Measurements from ENCODE around the gene ALG2.
A peak's percentile ranks its signal among the peaks of the same experiment; 100 is the strongest.
"Not testable (repeated sequence)": the region's sequence is repeated elsewhere in the genome, so short reads cannot be mapped to it uniquely, and the experiment has no call there.

The ALG2 gene

DNA sequence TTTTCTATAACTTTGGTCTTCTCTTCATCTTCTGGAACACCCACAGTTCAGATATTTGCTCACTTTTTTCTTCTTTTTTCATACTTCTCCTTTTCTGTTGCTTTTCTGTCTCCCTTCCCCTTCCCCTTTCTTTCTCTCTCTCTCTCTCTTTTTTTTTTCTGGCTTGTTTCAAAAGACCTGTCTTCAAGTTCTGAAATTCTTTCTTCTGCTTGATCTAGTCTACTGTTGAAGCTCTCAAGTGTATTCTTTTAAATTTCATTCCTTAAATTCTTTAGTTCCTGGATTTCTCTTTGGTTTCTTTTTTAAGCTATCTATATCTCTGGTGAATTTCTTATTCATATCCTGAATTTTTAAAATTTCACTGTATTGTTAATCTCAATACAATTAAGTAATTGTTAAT lies 11.2 kb downstream of the ALG2 start:
- Histone ChIP-seq H3K27me3 (no peaks in the 10 kb centered on the region), H3K4me1 (no peaks in the 10 kb centered on the region), H3K36me3 (peaks cover 5% of the 10 kb centered on the region; the same call in 1 of the 2 replicates), H3K9me3 (no peaks in the 10 kb centered on the region), H3K4me3 (ENCODE audit: low read depth, low read length) (no peak overlapping the region)
- TF ChIP-seq, protein P1, sequence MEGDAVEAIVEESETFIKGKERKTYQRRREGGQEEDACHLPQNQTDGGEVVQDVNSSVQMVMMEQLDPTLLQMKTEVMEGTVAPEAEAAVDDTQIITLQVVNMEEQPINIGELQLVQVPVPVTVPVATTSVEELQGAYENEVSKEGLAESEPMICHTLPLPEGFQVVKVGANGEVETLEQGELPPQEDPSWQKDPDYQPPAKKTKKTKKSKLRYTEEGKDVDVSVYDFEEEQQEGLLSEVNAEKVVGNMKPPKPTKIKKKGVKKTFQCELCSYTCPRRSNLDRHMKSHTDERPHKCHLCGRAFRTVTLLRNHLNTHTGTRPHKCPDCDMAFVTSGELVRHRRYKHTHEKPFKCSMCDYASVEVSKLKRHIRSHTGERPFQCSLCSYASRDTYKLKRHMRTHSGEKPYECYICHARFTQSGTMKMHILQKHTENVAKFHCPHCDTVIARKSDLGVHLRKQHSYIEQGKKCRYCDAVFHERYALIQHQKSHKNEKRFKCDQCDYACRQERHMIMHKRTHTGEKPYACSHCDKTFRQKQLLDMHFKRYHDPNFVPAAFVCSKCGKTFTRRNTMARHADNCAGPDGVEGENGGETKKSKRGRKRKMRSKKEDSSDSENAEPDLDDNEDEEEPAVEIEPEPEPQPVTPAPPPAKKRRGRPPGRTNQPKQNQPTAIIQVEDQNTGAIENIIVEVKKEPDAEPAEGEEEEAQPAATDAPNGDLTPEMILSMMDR (IDR thresholded peaks at IDR 0.05; ENCODE audit: low read depth, low read length), result no peak
- no peak for DNase-seq

DNA sequence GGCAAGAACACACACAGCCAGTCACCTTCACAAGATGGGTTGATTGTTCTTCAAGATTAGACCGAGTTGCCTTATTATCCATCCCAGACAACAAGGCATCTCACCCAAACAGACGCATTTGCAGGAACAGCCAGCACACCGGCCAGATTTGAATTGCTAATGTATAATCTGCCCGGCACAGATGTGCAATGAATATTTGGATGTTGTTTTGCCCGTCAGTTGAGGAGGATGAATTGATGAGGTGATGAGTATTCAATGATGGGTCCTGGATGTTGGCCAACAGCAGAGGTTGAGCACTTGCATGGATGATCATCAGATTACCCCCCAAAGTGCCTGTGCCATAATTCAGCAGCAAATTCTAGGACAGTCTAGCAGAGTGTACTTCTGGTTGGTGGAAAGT lies 20.1 kb downstream of the ALG2 start:
- no peak for DNase-seq
- Histone ChIP-seq H3K4me1 (no peaks in the 10 kb centered on the region), H3K9me3 (no peaks in the 10 kb centered on the region), H3K27me3 (no peaks in the 10 kb centered on the region), H3K36me3 (no peaks in the 10 kb centered on the region), H3K4me3 (ENCODE audit: low read depth, low read length) (no peak overlapping the region)
- TF ChIP-seq, protein P1 (IDR thresholded peaks at IDR 0.05; ENCODE audit: low read depth, low read length), result no peak

DNA sequence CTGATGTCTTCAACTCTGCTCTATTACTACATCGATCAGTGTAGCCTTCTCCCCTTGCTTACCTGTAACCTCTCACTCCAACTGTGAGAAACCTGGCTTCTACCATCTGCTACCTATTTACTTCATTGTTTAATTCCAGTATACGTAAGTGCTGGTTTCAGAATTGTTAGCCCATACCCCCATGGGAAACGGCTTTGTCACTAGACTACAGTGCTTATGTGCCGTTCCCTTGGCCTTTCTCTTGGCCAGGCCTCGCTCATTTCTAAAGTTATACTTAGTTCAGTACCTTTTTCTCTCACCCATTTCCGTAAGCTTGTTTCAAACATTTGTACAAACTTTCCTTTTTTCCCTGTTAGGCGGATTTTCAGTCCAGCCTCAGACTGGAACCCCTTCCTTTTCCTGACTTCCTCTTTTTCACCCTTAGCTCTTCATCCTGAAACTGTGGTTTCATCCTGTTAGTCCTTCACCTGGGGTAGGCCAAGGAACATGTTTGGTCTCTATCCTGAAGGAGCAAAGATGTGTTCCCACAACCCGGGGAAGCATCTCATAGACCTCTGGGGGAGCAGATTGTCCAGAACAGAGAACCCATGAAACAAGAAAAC lies 21.7 kb downstream of the ALG2 start:
- no peaks in the 10 kb centered on the region for H3K4me1 ChIP-seq
- no peak for DNase-seq
- H3K36me3 ChIP-seq, result no peaks in the 10 kb centered on the region
- no peaks in the 10 kb centered on the region for H3K27me3 ChIP-seq
- no peaks in the 10 kb centered on the region for H3K9me3 ChIP-seq
- no peak overlapping the region for H3K4me3 ChIP-seq (ENCODE audit: low read depth, low read length)
- TF ChIP-seq, protein P1 (IDR thresholded peaks at IDR 0.05; ENCODE audit: low read depth, low read length), result no peak

DNA sequence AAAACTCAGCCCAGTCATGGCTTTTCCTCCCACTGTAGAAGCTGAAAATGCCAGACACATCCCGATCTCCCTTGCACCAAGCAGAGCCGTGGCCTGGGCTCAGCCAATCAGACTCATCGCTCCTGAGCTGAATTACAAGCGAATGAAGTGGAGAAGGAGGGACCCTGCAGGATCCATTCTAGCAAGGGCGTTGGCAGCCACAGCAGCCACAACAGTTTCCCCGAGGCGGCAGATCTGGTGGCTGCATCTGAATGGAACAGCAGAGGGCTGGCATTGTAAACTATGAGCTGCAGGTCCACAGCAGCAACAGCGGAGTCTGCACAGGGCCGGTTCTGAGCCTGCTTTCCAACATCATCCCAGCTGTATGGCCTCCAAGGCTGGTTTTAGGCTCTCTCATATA lies 23.8 kb downstream of the ALG2 start:
- H3K4me1 ChIP-seq, result no peaks in the 10 kb centered on the region

DNA sequence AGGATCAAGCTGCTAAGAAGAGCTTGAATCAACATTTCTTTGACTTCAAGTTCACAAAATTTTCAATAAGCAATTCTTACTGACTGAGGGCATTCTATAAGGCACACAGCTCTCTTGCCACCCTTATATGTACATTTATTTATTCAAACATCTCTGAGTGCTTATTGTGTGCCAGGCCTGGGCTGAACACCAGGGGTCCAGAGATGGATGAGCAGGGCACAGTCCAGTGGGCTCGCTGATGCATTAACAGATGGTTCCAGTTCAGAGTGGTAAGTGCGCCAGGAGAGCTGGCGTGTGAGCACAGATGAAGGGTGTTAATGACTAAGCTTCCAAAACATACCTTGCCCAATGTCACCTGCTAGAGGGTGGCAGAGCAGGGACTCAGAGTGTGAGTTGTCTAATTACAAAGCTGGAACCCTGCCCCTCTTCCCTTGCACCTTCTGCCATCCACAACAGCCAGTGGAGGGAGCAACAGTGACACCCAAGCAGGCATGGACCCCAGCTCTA lies 24.6 kb downstream of the ALG2 start:
- DNase-seq, result no peak
- Histone ChIP-seq H3K9me3 (no peaks in the 10 kb centered on the region), H3K36me3 (no peaks in the 10 kb centered on the region), H3K27me3 (no peaks in the 10 kb centered on the region), H3K4me1 (no peaks in the 10 kb centered on the region), H3K4me3 (ENCODE audit: low read depth, low read length) (no peak overlapping the region)
- TF ChIP-seq, protein P1 (IDR thresholded peaks at IDR 0.05; ENCODE audit: low read depth, low read length), result peak; percentile 23; the same call in 1 of the 2 replicates

More for the DNA sequence above, 23.8 kb downstream of the ALG2 start:
- Histone ChIP-seq H3K27me3 (no peaks in the 10 kb centered on the region), H3K9me3 (no peaks in the 10 kb centered on the region), H3K36me3 (no peaks in the 10 kb centered on the region), H3K4me3 (ENCODE audit: low read depth, low read length) (no peak overlapping the region)
- TF ChIP-seq, protein P1 (IDR thresholded peaks at IDR 0.05; ENCODE audit: low read depth, low read length), result no peak
- DNase-seq, result peak; percentile 52

DNA sequence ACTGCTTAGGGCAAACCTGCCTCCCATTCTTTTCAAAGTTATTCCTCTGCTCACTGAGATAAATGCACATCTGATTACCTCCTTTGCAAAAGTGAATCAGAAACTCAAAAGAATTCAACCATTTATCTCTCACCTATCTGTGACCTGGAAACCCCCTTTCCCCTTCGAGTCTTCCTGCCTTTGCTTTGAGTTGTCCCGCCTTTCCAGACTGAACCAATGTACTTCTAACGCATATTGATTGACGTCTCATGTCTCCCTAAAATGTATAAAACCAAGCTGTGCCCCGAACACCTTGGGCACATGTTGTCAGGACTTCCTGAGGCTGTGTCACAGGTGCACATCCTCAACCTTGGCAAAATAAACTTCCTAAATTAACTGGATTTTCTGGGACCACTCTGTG lies 25.3 kb downstream of the ALG2 start:
- not testable (repeated sequence) for H3K27me3 ChIP-seq; H3K4me3 ChIP-seq (ENCODE audit: low read depth, low read length); H3K4me1 ChIP-seq; H3K36me3 ChIP-seq; DNase-seq; H3K9me3 ChIP-seq

Data from BE2C (cell line).